Stimulated activated effector memory CD8-positive, alpha-beta T cell treated with anti-CD3 and anti-CD28 coated beads, Interleukin-12 subunit alpha, Interleukin-12 subunit beta, amount 100 ng/mL, for 72 hours (primary cell): ENCODE data around the gene RASA3.

Experiments used
- ATAC-seq: fragments of 150-1000 bp; cut with Tn5 transposase; 2 replicates; pipeline ENCODE4 v1.10.0; 2021
- DNase-seq, 2 donors: peaks; one replicate each; pipeline ENCODE4 v3.0.0; 2021 to 2022; ENCODE audit warnings: low spot score in 2 of 2
- H3K27ac Mint-ChIP-seq: one replicate; pipeline ENCODE4 v1.8.0; 2022; ENCODE audit warnings: mild to moderate bottlenecking, mixed read lengths
- H3K36me3 Mint-ChIP-seq: one replicate; pipeline ENCODE4 v1.8.0; 2022; ENCODE audit warnings: mild to moderate bottlenecking, mixed read lengths
- H3K4me1 Mint-ChIP-seq: one replicate; pipeline ENCODE4 v1.8.0; 2022; ENCODE audit warnings: mixed read lengths
- H3K4me3 Mint-ChIP-seq: one replicate; pipeline ENCODE4 v1.8.0; 2022; ENCODE audit warnings: mild to moderate bottlenecking, mixed read lengths
- H3K9me3 Mint-ChIP-seq: one replicate; pipeline ENCODE4 v1.8.0; 2022; ENCODE audit warnings: mixed read lengths

Gene RASA3

DNA sequence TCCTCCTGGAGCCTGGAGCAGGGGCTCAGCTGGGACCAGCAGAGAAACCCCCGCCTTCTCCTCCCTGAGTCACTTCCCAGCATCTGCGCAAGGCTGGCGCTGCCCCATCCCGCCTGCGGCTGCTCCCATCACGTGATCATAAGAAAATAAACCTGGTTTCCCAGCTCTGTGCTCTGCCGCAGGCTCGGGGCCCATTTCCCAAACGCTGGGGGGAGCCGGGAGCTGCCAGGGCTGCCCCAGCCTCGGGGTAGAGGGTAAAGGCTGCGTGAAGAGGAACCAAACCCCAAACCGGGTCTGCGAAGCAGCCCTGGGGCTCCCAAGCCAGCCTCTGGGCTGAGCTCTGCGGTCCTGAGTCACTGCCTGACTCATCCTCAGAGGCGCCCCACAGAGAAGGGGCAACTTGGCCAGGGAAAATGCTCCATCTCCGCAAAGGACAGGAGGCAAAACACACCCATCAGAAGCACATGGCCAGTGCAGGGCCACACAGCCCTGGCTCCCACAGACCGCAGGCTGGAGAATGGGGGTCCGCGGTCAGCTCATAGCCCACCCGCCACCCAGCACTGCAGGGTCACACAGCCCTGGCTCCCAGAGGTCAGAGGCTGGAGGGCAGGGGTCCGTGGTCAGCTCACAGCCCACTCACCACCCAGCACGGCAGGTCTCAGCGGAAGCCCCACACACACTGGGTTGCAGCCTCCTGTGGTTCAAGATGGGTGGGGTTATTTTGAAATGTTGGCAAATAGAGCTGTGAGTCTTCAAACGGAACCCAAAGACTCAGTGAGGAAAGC is 67.1 kb downstream of the RASA3 start:
- H3K4me1 Mint-ChIP-seq = peaks cover 68% of the 10 kb centered on the region

DNA sequence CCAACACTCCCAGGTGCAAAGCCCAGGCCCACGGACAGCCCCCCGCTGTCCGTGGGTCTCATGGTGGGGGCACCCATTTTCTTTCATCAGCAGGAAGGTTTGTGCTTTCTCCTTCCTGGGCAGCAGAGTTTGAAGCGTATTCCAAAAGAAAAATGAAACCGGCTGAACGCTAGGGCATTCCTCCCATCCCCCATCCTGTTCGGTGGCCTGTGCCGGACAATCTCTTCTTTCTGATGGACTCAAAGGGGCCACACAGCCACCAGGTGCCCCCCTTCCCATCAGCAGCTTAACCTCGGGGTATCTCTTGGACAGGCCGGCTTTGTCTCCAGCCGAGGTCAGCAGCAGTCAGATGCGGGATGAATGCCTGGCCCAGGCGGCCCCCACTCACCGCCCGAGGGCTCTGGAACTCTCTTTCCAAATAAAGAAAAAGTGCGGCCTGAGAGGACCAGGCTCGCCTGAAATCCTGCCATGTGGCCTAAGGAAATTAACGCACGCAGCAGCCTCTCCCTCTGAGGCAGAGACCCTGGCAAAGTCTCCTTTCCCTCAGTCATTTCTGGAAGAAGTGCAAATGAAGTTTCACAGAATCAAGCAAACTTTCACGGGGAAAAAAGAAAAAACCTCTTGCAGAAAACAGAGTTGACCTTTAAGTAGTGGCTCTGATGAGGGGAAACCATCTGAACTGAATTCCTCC is 67.8 kb downstream of the RASA3 start:
- no peaks in the 10 kb centered on the region for H3K9me3 Mint-ChIP-seq
- no peak for ATAC-seq
- DNase-seq = no peak
- H3K36me3 Mint-ChIP-seq = peaks cover 64% of the 10 kb centered on the region
- H3K4me1 Mint-ChIP-seq = peaks cover 74% of the 10 kb centered on the region
- peak overlapping the region; percentile 97 for H3K27ac Mint-ChIP-seq
- peak overlapping the region; percentile 89 for H3K4me3 Mint-ChIP-seq

More for the DNA sequence above, 67.1 kb downstream of the RASA3 start:
- ATAC-seq = peak; percentile 90
- Mint-ChIP-seq H3K27ac (peak overlapping the region; percentile 97), H3K9me3 (no peaks in the 10 kb centered on the region), H3K4me3 (peak overlapping the region; percentile 89), H3K36me3 (peaks cover 56% of the 10 kb centered on the region)
- peak; percentile 57 to 86 for DNase-seq

- no peak for DNase-seq
Measured at GRCh38 chr13:114063545-114064449, 68.6 kb downstream of the RASA3 start.

GRCh38 chr13:114062754-114063153 is 69.7 kb downstream of the RASA3 start:
- peaks cover 67% of the 10 kb centered on the region for H3K36me3 Mint-ChIP-seq
- no peak overlapping the region for H3K4me3 Mint-ChIP-seq
- peaks cover 65% of the 10 kb centered on the region for H3K4me1 Mint-ChIP-seq
- no peaks in the 10 kb centered on the region for H3K9me3 Mint-ChIP-seq
- no peak for ATAC-seq
- no peak overlapping the region for H3K27ac Mint-ChIP-seq
- DNase-seq = no peak

More at GRCh38 chr13:114063545-114064449, 68.6 kb downstream of the RASA3 start:
- Mint-ChIP-seq H3K4me1 (peaks cover 74% of the 10 kb centered on the region), H3K4me3 (peak overlapping the region; percentile 89), H3K27ac (peak overlapping the region; percentile 97), H3K9me3 (no peaks in the 10 kb centered on the region), H3K36me3 (peaks cover 67% of the 10 kb centered on the region)
- ATAC-seq = peak; percentile 27

DNA sequence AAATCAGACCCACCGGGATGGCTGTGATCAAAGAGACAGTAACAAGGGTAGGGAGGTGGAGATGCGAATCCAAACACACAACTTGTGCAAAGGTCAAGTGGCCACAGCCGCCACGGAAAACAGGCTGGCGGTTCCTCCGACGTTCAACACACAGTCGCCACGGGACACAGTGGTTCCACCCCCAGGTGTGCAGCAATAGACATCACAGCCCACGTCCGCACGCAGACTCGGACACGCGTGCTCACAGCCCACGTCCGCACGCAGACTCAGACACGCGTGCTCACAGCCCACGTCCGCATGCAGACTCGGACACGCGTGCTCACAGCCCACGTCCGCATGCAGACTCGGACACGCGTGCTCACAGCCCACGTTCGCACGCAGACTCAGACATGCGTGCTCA is 70.1 kb downstream of the RASA3 start:
- Mint-ChIP-seq H3K9me3 (no peaks in the 10 kb centered on the region), H3K36me3 (peaks cover 67% of the 10 kb centered on the region), H3K4me3 (no peak overlapping the region), H3K27ac (no peak overlapping the region), H3K4me1 (peaks cover 65% of the 10 kb centered on the region)
- no peak for DNase-seq
- ATAC-seq = no peak

DNA sequence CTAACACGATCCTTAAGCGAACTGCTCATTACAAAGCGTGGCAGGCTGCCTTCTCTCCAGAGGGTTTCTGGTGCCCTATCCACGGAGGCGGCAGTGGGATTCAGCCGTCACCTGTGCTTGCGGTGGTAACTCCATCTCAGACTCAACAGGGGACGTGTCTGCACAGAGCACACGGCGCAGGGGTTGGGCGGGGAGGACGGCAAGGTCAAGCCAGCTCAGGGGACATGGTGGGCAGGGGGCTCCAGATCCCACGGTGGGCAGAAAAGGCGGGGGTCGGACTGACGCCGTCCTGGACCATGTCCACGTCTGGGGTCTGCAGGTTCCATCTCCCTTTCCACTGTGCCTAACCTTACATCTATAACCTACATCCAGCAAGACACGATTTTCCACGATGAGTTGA is 70.7 kb downstream of the RASA3 start:
- Mint-ChIP-seq H3K27ac (peak overlapping the region; percentile 56), H3K36me3 (peaks cover 70% of the 10 kb centered on the region), H3K9me3 (no peaks in the 10 kb centered on the region), H3K4me3 (no peak overlapping the region), H3K4me1 (peaks cover 63% of the 10 kb centered on the region)
- ATAC-seq (no peak), DNase-seq (no peak)

DNA sequence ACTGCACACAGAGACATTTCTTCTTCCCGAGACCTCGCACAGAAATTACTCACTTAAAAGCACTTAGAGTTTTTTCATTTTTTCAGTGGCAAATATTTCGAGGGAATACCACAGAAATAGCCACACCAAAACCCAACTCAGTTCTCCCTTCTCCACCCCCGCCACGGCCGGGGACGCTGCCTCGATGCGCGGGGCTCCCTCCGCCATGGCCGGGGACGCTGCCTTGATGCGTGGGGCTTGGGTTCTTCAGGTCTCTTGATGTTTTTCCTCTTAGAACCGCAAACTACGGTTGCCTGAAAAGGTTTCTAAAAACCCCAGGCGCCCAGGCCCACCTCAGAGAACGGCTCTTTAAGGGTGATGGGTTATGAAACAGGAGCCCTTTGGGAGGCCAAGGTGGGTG is 71.4 kb downstream of the RASA3 start:
- H3K27ac Mint-ChIP-seq = peak overlapping the region; percentile 56
- ATAC-seq = no peak
- no peak overlapping the region for H3K4me3 Mint-ChIP-seq
- no peak for DNase-seq
- no peaks in the 10 kb centered on the region for H3K9me3 Mint-ChIP-seq
- H3K36me3 Mint-ChIP-seq = peaks cover 74% of the 10 kb centered on the region
- peaks cover 56% of the 10 kb centered on the region for H3K4me1 Mint-ChIP-seq

GRCh38 chr13:114059946-114060860 is 72.2 kb downstream of the RASA3 start:
- no peak for ATAC-seq
- Mint-ChIP-seq H3K27ac (peak overlapping the region; percentile 71), H3K36me3 (peaks cover 74% of the 10 kb centered on the region), H3K4me1 (peaks cover 47% of the 10 kb centered on the region), H3K9me3 (no peaks in the 10 kb centered on the region), H3K4me3 (no peak overlapping the region)
- DNase-seq = no peak

- Mint-ChIP-seq H3K9me3 (no peaks in the 10 kb centered on the region), H3K4me3 (no peak overlapping the region), H3K36me3 (peaks cover 69% of the 10 kb centered on the region), H3K4me1 (peaks cover 40% of the 10 kb centered on the region), H3K27ac (peak overlapping the region; percentile 71)
- no peak for DNase-seq
- no peak for ATAC-seq
Measured at GRCh38 chr13:114059428-114059827, 73.0 kb downstream of the RASA3 start.

GRCh38 chr13:114058051-114058867 is 74.2 kb downstream of the RASA3 start:
- H3K4me1 Mint-ChIP-seq = peaks cover 33% of the 10 kb centered on the region
- H3K36me3 Mint-ChIP-seq = peaks cover 62% of the 10 kb centered on the region
- H3K27ac Mint-ChIP-seq = peak overlapping the region; percentile 56
- DNase-seq (no peak), ATAC-seq (no peak)
- H3K4me3 Mint-ChIP-seq = no peak overlapping the region
- H3K9me3 Mint-ChIP-seq = no peaks in the 10 kb centered on the region

GRCh38 chr13:114057166-114058050 is 75.0 kb downstream of the RASA3 start:
- DNase-seq (no peak), ATAC-seq (no peak)
- peaks cover 68% of the 10 kb centered on the region for H3K36me3 Mint-ChIP-seq
- H3K9me3 Mint-ChIP-seq = no peaks in the 10 kb centered on the region
- H3K27ac Mint-ChIP-seq = peak overlapping the region; percentile 56
- H3K4me1 Mint-ChIP-seq = peaks cover 33% of the 10 kb centered on the region
- no peak overlapping the region for H3K4me3 Mint-ChIP-seq

GRCh38 chr13:114056205-114057013 is 76.0 kb downstream of the RASA3 start:
- H3K4me1 Mint-ChIP-seq = peaks cover 36% of the 10 kb centered on the region
- peak overlapping the region; percentile 54 for H3K27ac Mint-ChIP-seq
- H3K4me3 Mint-ChIP-seq = no peak overlapping the region
- peaks cover 71% of the 10 kb centered on the region for H3K36me3 Mint-ChIP-seq
- no peak for DNase-seq
- H3K9me3 Mint-ChIP-seq = no peaks in the 10 kb centered on the region
- no peak for ATAC-seq
